Fibroblast of lung (primary cell): Measurements from ENCODE around the gene FAM234B.

Experiments
- CTCF ChIP-seq, 2 donors: IDR thresholded peaks in 1 of 2; conservative IDR thresholded peaks in 1 of 2; 1 replicate in 1 of 2; 2 replicates in 1 of 2; pipeline ENCODE4 v1.5.1; 2011 to 2012; ENCODE audit warnings: low read length in 2 of 2, control low read depth in 1 of 2, inconsistent platforms in 1 of 2, low read depth in 1 of 2, mild to moderate bottlenecking in 1 of 2
- EZH2 ChIP-seq: IDR thresholded peaks from 2 replicates; pipeline ENCODE4 v1.5.1; 2012; ENCODE audit warnings: low read length, control low read depth, mild to moderate bottlenecking; ENCODE audit errors: missing control alignments

GRCh38 chr12:13126494-13126893 is 82.3 kb downstream of the FAM234B start:
- TF ChIP-seq CTCF (conservative IDR thresholded peaks at IDR 0.05 in 1 of 2, IDR thresholded peaks at IDR 0.05 in 1 of 2; ENCODE audit: low read depth in 1 of 2, low read length in 2 of 2), result no peak
- TF ChIP-seq EZH2, result no peak
